Measurements from ENCODE around the gene ALDH4A1. TPM values are rescaled to one million over a fixed set of nuclear protein-coding genes. Genes with fewer than 3 reads are reported as not detected.

The ALDH4A1 gene
- total and polyA plus RNA-seq, 9 of the 15 experiments (the other 6 are each of a cell fraction or from before 2014, with no cell fraction given) = 0.27 to 31.4 (median 16.6) TPM

DNA sequence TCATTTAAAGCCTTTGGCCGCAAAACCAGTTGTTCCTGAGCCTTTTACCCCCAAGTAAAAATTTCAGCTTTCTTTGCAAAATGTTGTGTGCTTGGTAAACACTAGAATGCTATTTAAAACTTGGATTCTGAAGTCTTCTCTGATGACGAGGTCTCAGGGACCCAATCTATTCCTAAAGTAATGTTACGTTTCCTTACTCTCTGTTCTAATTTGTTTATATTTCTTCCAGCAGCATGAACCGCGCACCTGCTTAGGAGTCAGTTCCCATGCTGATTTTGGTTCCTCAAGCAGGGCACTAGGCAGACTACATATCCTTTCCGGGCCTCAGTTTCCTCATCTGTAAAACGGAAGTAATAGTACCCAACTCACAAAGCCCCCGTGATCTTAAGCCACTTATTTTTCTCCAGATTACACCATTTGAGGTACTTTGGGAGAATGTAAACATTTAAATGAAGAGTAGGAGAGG, 969 bp upstream of the ALDH4A1 start (continued):
- no peak for TF ChIP-seq GABPB2 (CRISPR knock-in tag; conservative IDR thresholded peaks at IDR 0.05)
- TF ChIP-seq, protein P1, sequence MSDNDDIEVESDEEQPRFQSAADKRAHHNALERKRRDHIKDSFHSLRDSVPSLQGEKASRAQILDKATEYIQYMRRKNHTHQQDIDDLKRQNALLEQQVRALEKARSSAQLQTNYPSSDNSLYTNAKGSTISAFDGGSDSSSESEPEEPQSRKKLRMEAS (CRISPR knock-in tag; IDR thresholded peaks at IDR 0.05) = no peak
- 0 out of 2 replicates have a peak, but pooled peaks have one; percentile 2 for TF ChIP-seq ZBTB9 (CRISPR knock-in tag; IDR thresholded peaks at IDR 0.05)
- TF ChIP-seq USF1 (CRISPR knock-in tag; IDR thresholded peaks at IDR 0.05) = no peak
- TF ChIP-seq SMARCA4 (IDR thresholded peaks at IDR 0.05) = peak; percentile 7; the same call in 1 of the 2 replicates
- 0 out of 2 replicates have a peak, but pooled peaks have one; percentile 24 for TF ChIP-seq GABPB1 (CRISPR knock-in tag; IDR thresholded peaks at IDR 0.05)
- no peak for TF ChIP-seq NFXL1 (CRISPR knock-in tag; IDR thresholded peaks at IDR 0.05)
- TF ChIP-seq SPI1 (IDR thresholded peaks at IDR 0.05; ENCODE audit: borderline replicate concordance, low read depth, low read length) = no peak
- peak; percentile 81 for TF ChIP-seq RBM25 (IDR thresholded peaks at IDR 0.05; ENCODE audit: low read depth, low read length, severe bottlenecking)
- TF ChIP-seq, protein P2, sequence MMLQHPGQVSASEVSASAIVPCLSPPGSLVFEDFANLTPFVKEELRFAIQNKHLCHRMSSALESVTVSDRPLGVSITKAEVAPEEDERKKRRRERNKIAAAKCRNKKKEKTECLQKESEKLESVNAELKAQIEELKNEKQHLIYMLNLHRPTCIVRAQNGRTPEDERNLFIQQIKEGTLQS (IDR thresholded peaks at IDR 0.05) = no peak
- TF ChIP-seq, protein P2 (CRISPR knock-in tag; conservative IDR thresholded peaks at IDR 0.05) = no peak
- TF ChIP-seq ZNF696 (CRISPR knock-in tag; conservative IDR thresholded peaks at IDR 0.05) = no peak
- TF ChIP-seq ZBTB2 (IDR thresholded peaks at IDR 0.05) = 0 out of 2 replicates have a peak, but pooled peaks have one; percentile 3
- TF ChIP-seq PTRF (tag; IDR thresholded peaks at IDR 0.05) = no peak
- 0 out of 2 replicates have a peak, but pooled peaks have one; percentile 6 for TF ChIP-seq JUND (IDR thresholded peaks at IDR 0.05; ENCODE audit: borderline replicate concordance, low read depth, low read length)
- no peak for TF ChIP-seq JUND (tag; IDR thresholded peaks at IDR 0.05; ENCODE audit: borderline replicate concordance, low read depth, low read length)
- 0 out of 2 replicates have a peak, but pooled peaks have one; percentile 2 for TF ChIP-seq FOSL1 (tag; conservative IDR thresholded peaks at IDR 0.05)
- TF ChIP-seq MTA1 (IDR thresholded peaks at IDR 0.05; ENCODE audit: borderline replicate concordance) = peak; percentile 18; the same call in 1 of the 2 replicates
